Peyer's patch (tissue), 4 donors: ENCODE measurements around the gene ZMYND15.

ENCODE experiments used
- POLR2A ChIP-seq, 2 donors: fragments of 450-650 bp; IDR thresholded peaks; one replicate each; pipeline ENCODE4 v1.5.1; 2017; ENCODE audit warnings: antibody characterized with exemption in 2 of 2, mild to moderate bottlenecking in 2 of 2, moderate library complexity in 2 of 2
- TF ChIP-seq, protein P1 (sequence below), 6 experiments: fragments of 450-650 bp in 4 of 6; fragments of 200-600 bp in 2 of 6; sonication (generic) in 1 of 6; IDR thresholded peaks; one replicate each; pipeline ENCODE4 v1.5.1; 2017 to 2019; ENCODE audit warnings: antibody characterized with exemption in 6 of 6, mild to moderate bottlenecking in 3 of 6, moderate library complexity in 1 of 6

DNA sequence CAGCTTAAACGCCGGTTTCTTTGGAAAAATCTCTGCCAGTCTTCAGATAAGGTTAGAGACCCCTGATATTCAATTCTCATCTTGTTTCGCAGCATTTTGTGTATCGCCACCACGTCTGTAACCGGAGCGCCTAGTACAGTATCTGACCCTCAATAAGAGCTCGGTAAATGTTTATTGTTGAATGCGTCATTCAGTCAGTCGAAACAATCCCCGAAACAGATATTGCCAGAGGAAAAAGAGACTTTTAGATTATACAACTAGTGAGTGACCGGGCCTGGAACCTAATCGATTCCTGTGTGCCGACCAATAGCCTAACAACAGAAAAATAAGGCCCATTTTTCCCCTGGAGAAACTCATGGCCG is 36.3 kb upstream of the ZMYND15 start:
- TF ChIP-seq, protein P1, sequence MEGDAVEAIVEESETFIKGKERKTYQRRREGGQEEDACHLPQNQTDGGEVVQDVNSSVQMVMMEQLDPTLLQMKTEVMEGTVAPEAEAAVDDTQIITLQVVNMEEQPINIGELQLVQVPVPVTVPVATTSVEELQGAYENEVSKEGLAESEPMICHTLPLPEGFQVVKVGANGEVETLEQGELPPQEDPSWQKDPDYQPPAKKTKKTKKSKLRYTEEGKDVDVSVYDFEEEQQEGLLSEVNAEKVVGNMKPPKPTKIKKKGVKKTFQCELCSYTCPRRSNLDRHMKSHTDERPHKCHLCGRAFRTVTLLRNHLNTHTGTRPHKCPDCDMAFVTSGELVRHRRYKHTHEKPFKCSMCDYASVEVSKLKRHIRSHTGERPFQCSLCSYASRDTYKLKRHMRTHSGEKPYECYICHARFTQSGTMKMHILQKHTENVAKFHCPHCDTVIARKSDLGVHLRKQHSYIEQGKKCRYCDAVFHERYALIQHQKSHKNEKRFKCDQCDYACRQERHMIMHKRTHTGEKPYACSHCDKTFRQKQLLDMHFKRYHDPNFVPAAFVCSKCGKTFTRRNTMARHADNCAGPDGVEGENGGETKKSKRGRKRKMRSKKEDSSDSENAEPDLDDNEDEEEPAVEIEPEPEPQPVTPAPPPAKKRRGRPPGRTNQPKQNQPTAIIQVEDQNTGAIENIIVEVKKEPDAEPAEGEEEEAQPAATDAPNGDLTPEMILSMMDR (IDR thresholded peaks at IDR 0.05), result no peak
- no peak for TF ChIP-seq POLR2A (IDR thresholded peaks at IDR 0.05)
